AG04450 (cell line): Measurements from ENCODE around the gene PARD3B. TPM values are rescaled to one million over a fixed set of nuclear protein-coding genes. Genes with fewer than 3 reads are reported as not detected.

Experiments
- CTCF ChIA-PET: fragments of 300-600, 350-600 bp; formaldehyde crosslinking; extraction: SDS; loops from one replicate; lab custom pipeline; 2022; ENCODE audit warnings: antibody characterized with exemption, inconsistent platforms; lab: Charles Lee
- POLR2A ChIA-PET: fragments of 350-600 bp; formaldehyde crosslinking; extraction: SDS; loops from one replicate; lab custom pipeline; 2021; ENCODE audit warnings: antibody characterized with exemption, inconsistent platforms; lab: Yijun Ruan, JAX
- DNase-seq: peaks from one replicate; pipeline ENCODE4 v3.0.0-alpha.2; 2011; ENCODE audit warnings: low read depth, low spot score
- H3K27ac ChIP-seq: one replicate; pipeline ENCODE4 v1.5.1; 2012; ENCODE audit warnings: low read depth, low read length, control low read depth
- H3K27me3 ChIP-seq: one replicate; pipeline ENCODE4 v1.6.0; 2012; ENCODE audit warnings: low read length; ENCODE audit not compliant: control insufficient read depth, insufficient read depth
- H3K4me3 ChIP-seq: 2 replicates; pipeline ENCODE4 v1.5.1; 2011; ENCODE audit warnings: mild to moderate bottlenecking, low read depth, low read length, control low read depth
- H3K9me3 ChIP-seq: 2 replicates; pipeline ENCODE4 v1.5.1; 2012; ENCODE audit warnings: low read length; ENCODE audit not compliant: control insufficient read depth, insufficient read depth
- polyA plus RNA-seq: library from polyadenylated mRNA; depleted of rRNA; stranded (reverse); fragments of >200 nt; gene quantifications from 2 replicates; pipeline ENCODE4 v1.2.3, GENCODE V29; 2011
- TF ChIP-seq, protein P1 (sequence below): IDR thresholded peaks from 2 replicates; pipeline ENCODE4 v1.5.1; 2011; ENCODE audit warnings: low read depth, low read length, control low read depth, inconsistent platforms

PARD3B gene
- polyA plus RNA-seq, 1 experiment: 8.5 TPM

DNA sequence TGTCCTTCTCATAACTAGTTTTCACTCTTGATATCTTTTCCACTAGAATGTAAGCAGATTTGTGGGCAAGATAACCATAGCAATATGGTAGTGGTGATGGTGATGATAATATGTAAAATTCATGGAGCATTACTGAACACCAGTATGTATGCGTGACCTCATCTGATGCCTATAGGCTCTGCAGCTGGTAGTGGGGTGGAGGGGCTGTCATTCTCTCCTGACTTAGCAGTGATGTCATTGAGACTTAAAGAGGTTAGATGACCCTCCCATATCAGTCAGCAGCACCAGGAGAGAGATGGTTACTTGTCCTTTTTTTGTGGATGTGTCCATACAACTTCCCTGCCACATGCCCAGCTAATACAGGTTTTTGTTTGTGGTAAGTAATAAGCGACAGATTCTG is 27.9 kb downstream of the PARD3B start:
- H3K9me3 ChIP-seq: no peaks in the 10 kb centered on the region
- H3K4me3 ChIP-seq: no peak overlapping the region
- DNase-seq: no peak
- POLR2A ChIA-PET: no interaction called here
- H3K27me3 ChIP-seq: no peaks in the 10 kb centered on the region
- no peak overlapping the region for H3K27ac ChIP-seq
- CTCF ChIA-PET: no interaction called here
- TF ChIP-seq, protein P1, sequence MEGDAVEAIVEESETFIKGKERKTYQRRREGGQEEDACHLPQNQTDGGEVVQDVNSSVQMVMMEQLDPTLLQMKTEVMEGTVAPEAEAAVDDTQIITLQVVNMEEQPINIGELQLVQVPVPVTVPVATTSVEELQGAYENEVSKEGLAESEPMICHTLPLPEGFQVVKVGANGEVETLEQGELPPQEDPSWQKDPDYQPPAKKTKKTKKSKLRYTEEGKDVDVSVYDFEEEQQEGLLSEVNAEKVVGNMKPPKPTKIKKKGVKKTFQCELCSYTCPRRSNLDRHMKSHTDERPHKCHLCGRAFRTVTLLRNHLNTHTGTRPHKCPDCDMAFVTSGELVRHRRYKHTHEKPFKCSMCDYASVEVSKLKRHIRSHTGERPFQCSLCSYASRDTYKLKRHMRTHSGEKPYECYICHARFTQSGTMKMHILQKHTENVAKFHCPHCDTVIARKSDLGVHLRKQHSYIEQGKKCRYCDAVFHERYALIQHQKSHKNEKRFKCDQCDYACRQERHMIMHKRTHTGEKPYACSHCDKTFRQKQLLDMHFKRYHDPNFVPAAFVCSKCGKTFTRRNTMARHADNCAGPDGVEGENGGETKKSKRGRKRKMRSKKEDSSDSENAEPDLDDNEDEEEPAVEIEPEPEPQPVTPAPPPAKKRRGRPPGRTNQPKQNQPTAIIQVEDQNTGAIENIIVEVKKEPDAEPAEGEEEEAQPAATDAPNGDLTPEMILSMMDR: no peak

DNA sequence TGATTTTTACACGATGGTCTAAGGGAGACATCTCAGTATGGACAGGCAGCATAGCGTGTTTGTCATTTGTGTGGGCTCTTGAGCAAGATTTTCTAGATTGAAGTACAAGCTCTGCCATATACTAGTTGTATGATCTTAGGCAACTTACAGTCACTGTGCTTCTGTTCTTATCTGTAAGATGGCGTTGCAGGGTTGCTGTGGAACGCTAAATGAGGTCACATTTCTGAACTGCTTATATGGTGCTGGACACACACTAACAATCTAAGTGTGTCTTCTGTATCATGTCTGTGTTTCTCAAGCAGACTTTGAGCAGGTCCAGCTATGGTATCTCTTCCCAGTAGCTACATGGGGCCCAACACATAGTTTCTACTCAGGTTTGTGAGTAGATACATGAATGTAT is 29.2 kb downstream of the PARD3B start:
- POLR2A ChIA-PET: no interaction called here
- DNase-seq: no peak
- CTCF ChIA-PET: interaction anchor here (0.6 kb wide), 1 partner anchor 154 kb away, joined by 3 read pairs; no protein-coding TSS in a partner anchor
- Histone ChIP-seq H3K27me3 (no peaks in the 10 kb centered on the region), H3K9me3 (no peaks in the 10 kb centered on the region), H3K27ac (no peak overlapping the region), H3K4me3 (no peak overlapping the region)
- TF ChIP-seq, protein P1: no peak

DNA sequence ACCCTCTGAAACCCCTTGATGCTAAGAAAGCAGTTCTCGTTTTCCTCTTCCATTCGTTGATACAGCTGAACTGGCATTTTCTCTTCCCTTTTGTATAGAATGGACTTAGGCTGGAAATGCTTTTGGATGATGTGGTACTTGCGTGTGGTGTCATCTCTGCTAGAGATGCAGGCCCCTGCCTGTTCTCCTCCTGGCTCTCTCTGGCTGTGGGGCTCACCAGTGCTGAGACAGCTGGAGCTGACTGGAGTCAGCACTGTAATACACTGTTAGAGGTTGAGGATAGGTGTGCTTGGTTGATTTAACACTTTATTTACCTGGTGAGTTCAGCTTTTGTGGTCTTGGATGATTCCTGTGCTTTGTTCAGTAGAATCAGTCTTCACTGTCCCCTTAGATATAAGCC is 30.2 kb downstream of the PARD3B start:
- ChIA-PET POLR2A (no interaction called here), CTCF (no interaction called here)
- Histone ChIP-seq H3K27ac (no peak overlapping the region), H3K4me3 (no peak overlapping the region), H3K27me3 (no peaks in the 10 kb centered on the region), H3K9me3 (no peaks in the 10 kb centered on the region)
- no peak for DNase-seq
- TF ChIP-seq, protein P1: no peak

DNA sequence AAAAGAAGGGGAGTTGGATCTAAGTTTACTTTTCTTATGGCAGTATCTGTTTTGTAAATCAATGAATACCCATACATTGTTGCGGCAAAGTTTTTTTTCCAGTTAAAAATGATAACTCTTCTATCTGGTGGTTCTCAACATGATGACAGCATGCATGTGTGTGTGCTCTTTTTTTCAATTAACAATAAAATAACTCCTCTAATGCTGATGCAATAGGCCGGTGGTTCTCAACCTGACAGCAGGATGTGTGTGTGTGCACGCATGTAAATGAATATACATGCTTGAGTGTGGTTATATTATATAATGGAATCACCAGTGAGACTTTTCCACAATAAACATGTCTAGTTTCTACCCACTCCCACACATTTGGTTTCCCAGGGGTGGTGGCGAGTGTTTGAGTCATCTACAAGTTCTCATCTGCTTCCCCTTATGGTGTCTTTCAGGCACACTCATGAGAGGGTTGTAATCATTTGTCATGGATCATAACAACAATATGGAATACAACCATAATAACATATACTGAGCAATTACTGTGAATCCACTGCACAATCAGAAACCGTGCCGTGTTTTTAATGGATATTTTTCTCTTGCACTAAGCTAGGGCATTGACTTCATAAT is 31.2 kb downstream of the PARD3B start:
- H3K27ac ChIP-seq: no peak overlapping the region
- ChIA-PET CTCF (no interaction called here), POLR2A (no interaction called here)
- no peaks in the 10 kb centered on the region for H3K27me3 ChIP-seq
- no peaks in the 10 kb centered on the region for H3K9me3 ChIP-seq
- DNase-seq: no peak
- H3K4me3 ChIP-seq: no peak overlapping the region
- TF ChIP-seq, protein P1: no peak

DNA sequence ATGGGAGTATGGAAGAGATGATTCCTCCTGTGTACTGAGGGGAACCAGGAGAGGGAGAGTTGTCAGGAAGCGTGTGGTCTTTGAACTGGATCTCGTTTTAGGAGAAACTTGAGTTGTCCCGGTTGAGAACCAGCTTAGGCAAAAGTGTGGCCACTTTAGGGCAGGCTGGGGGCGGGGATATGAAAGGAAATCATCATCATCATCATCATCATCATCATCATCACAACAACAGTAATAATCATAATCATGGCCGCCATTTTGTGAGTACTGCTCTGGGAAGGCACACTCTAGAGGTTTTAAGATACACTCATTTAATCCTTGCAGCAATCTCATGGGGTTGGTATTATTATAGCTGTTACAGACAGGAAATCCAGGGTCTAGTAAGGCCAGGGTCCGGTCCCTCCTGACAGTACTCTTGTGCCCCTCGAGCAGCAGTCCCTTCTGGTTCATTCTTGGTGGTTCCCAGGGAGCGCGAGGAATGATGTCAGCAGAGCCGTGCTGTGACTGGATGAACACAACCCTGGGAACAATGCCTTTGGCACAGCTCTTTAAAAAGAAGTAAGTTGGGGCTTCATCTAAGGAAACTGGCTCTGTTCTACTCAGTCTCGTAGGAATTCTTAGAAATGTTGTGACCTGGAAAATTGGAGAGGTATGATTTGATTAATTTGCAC is 33.8 kb downstream of the PARD3B start:
- no peaks in the 10 kb centered on the region for H3K27me3 ChIP-seq
- CTCF ChIA-PET: no interaction called here
- H3K4me3 ChIP-seq: no peak overlapping the region
- TF ChIP-seq, protein P1: no peak
- DNase-seq: no peak
- no peak overlapping the region for H3K27ac ChIP-seq
- no peaks in the 10 kb centered on the region for H3K9me3 ChIP-seq
- POLR2A ChIA-PET: no interaction called here
